Stomach (tissue), 4 donors: ENCODE data around the gene STK31.

Source experiments
- EP300 ChIP-seq: sonication (generic); formaldehyde crosslinking; IDR thresholded peaks from one replicate; pipeline ENCODE4 v1.6.1; 2017; ENCODE audit warnings: antibody characterized with exemption
- POLR2A ChIP-seq, 4 donors: fragments of 450-650 bp; IDR thresholded peaks; one replicate each; pipeline ENCODE4 v1.6.1; 2016; ENCODE audit warnings: antibody characterized with exemption in 4 of 4, control low read depth in 2 of 4, mild to moderate bottlenecking in 1 of 4, moderate library complexity in 1 of 4
- POLR2AphosphoS5 ChIP-seq, 3 donors: sonication (generic); formaldehyde crosslinking; IDR thresholded peaks; one replicate each; pipeline ENCODE4 v1.6.1; 2016; ENCODE audit warnings: antibody characterized with exemption in 3 of 3
- TF ChIP-seq, protein P1 (sequence below), 7 experiments: fragments of 450-650 bp in 4 of 7; fragments of 200-600 bp in 3 of 7; sonication (generic) in 3 of 7; IDR thresholded peaks; one replicate each; pipeline ENCODE4 v1.5.1; 2016 to 2019; ENCODE audit warnings: antibody characterized with exemption in 7 of 7, control low read depth in 2 of 7, mild to moderate bottlenecking in 1 of 7

DNA sequence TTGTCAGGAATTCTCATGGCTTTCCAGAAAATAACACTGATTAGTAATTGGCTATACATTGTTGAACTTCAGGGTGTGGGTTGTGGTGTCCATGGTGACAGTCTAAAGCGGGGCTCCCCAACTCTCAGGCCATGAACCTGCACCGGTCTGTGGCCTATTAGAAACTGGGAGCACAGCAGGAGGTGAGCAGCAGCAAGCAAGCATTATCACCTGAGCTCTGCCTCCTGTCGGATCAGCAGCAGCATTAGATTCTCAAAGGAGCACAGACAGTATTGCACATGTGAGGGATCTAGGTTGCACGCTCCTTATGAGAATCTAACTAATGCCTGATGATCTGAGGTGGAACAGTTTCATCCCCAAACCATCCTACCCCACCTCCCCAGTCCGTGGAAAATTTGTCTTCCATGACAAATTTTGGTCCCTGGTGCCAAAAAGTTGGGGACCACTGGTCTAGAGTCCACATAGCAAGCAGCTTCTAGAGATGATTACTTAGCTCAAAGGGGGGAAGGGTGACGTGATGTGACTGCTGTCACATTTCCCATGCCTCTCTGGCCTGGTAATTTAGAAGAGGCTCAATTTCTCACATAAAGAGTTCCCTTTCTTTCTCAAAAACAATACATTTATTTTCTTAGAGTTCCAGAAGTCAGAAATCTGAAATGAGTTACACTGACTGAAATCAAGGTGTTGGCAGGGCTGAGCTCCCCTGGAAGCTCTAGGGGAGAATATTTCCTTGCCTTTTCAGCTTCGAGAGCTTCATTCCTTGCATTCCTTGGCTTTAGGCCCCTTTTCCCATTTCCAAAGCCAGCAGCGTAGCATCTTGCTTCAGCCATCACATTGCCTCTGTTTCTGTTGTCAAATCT is 47.7 kb upstream of the STK31 start:
- TF ChIP-seq POLR2AphosphoS5 (IDR thresholded peaks at IDR 0.05) (no peak), POLR2A (IDR thresholded peaks at IDR 0.05) (no peak), EP300 (no peak)
- TF ChIP-seq, protein P1, sequence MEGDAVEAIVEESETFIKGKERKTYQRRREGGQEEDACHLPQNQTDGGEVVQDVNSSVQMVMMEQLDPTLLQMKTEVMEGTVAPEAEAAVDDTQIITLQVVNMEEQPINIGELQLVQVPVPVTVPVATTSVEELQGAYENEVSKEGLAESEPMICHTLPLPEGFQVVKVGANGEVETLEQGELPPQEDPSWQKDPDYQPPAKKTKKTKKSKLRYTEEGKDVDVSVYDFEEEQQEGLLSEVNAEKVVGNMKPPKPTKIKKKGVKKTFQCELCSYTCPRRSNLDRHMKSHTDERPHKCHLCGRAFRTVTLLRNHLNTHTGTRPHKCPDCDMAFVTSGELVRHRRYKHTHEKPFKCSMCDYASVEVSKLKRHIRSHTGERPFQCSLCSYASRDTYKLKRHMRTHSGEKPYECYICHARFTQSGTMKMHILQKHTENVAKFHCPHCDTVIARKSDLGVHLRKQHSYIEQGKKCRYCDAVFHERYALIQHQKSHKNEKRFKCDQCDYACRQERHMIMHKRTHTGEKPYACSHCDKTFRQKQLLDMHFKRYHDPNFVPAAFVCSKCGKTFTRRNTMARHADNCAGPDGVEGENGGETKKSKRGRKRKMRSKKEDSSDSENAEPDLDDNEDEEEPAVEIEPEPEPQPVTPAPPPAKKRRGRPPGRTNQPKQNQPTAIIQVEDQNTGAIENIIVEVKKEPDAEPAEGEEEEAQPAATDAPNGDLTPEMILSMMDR (IDR thresholded peaks at IDR 0.05): no peak
